ENCODE data around the gene RNU2-1.

RNU2-1 gene

DNA sequence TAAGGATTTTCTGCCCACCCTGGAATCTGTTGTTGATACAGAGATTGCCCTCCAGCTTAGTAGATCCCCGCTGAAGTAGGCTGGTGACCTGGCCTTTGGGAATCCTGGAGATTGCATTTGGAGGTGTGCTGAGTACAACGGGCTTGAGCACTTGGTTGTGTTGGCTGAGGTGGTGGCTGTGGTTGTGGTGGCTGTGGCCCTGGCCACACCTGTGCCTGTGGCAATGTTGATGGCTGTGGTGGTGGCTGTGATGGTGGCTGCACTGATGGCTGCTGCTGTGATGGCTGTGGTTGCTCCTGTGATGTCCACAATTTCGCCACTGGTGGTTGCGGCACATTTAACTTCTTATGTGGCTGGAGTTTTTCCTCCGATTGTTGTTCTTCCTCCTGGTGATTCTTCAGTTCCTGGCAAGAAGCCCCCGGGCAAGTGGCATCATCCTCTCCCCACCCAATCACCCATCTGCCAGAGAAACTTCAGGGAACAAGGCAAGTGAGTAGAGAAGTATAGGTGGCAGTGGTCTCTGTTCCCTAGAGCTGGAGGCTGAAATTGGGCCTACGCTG, 9.6 kb downstream of the RNU2-1 start:
- TF ChIP-seq CTCF (IDR thresholded peaks at IDR 0.05), result no peak
- no peak for TF ChIP-seq ZFX (IDR thresholded peaks at IDR 0.05; ENCODE audit: borderline replicate concordance)
- no peak overlapping the region for H3K27ac ChIP-seq

GRCh38 chr17:43220511-43221125, 13.2 kb downstream of the RNU2-1 start:
- no peak for TF ChIP-seq ZFX (IDR thresholded peaks at IDR 0.05; ENCODE audit: borderline replicate concordance)
- no peak for TF ChIP-seq CTCF (IDR thresholded peaks at IDR 0.05)
- no peak overlapping the region for H3K27ac ChIP-seq

GRCh38 chr17:43219746-43220380, 13.9 kb downstream of the RNU2-1 start:
- no peak overlapping the region for H3K27ac ChIP-seq
- no peak for TF ChIP-seq ZFX (IDR thresholded peaks at IDR 0.05; ENCODE audit: borderline replicate concordance)
- no peak for TF ChIP-seq CTCF (IDR thresholded peaks at IDR 0.05)

GRCh38 chr17:43219001-43219400, 14.8 kb downstream of the RNU2-1 start:
- no peak for TF ChIP-seq CTCF (IDR thresholded peaks at IDR 0.05)
- TF ChIP-seq ZFX (IDR thresholded peaks at IDR 0.05; ENCODE audit: borderline replicate concordance), result no peak
- no peak overlapping the region for H3K27ac ChIP-seq

GRCh38 chr17:43217614-43218087, 16.1 kb downstream of the RNU2-1 start:
- TF ChIP-seq CTCF (IDR thresholded peaks at IDR 0.05), result no peak
- no peak for TF ChIP-seq ZFX (IDR thresholded peaks at IDR 0.05; ENCODE audit: borderline replicate concordance)
- no peak overlapping the region for H3K27ac ChIP-seq

DNA sequence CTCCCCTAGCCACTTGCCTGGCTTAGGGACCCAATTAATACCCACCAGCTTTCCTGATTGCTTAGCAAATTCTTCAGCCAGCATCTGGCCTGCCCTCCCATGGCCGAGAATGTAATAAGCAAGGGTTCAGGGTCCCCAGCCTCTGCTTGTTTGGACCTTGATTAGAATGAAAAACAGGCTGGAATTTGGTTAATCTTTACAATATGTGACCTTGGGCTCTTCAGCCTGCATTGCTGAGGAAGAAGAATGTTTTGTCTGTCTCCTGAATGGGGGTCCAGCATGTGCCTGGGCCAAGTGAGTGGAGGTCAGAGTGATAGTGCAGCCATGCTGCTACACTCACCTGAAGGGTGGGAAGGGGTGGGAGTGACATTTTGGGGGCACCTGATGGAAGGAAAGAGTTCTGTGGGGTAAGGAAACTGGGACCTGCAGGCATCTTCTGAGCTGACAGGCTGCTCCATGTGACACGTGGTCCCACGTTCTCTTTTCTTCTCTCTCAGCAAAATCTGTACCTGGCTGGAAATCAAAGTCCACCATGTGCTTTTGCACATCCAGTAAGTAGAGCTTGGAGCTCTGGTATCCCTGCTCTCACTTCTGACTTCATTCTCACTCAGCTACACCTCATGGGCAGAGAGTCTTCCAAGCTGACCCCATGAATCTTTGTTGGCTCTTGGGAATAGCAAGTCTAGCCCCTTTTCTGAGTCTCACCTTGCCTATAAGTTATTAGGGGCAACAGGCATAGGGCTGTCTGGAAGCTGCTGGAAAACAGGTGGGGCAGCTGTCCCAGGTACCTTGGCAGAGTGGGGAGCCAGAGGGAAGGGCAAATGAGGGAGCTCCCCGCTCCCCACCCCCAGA, 16.8 kb downstream of the RNU2-1 start:
- H3K27ac ChIP-seq, result no peak overlapping the region
- TF ChIP-seq CTCF (IDR thresholded peaks at IDR 0.05) (no peak), ZFX (IDR thresholded peaks at IDR 0.05; ENCODE audit: borderline replicate concordance) (no peak)
